ENCODE measurements around the gene ACTR10. TPM values are rescaled to one million over a fixed set of nuclear protein-coding genes. Genes with fewer than 3 reads are reported as not detected.

Gene ACTR10
- total RNA-seq, 1 experiment from 2014 or later = 42.3 TPM

GRCh38 chr14:58216544-58216943, 16.6 kb downstream of the ACTR10 start:
- no peak for DNase-seq
- no peaks in the 10 kb centered on the region for H3K4me1 Mint-ChIP-seq (ENCODE audit: low read depth, unreplicated experiment)
- BruUV-seq (replicated peaks) = no TSS peak
- no peak overlapping the region for H3K27ac Mint-ChIP-seq (ENCODE audit: unreplicated experiment)
- TF ChIP-seq CTCF (IDR thresholded peaks at IDR 0.05; ENCODE audit: unreplicated experiment) = no peak
- H3K27me3 Mint-ChIP-seq (ENCODE audit: unreplicated experiment) = no peaks in the 10 kb centered on the region
- H3K9me3 Mint-ChIP-seq (ENCODE audit: low read depth, unreplicated experiment) = no peaks in the 10 kb centered on the region
- CTCF ChIA-PET = interaction anchor here (0.5 kb wide), 1 partner anchor 991 kb away, joined by 3 read pairs; no protein-coding TSS in a partner anchor
- intact Hi-C loops (cut with micrococcal nuclease; ENCODE audit: unreplicated experiment) = no loop called here
- H3K36me3 Mint-ChIP-seq (ENCODE audit: insufficient read depth, unreplicated experiment) = peaks cover 16% of the 10 kb centered on the region
- no peak overlapping the region for H3K4me3 Mint-ChIP-seq (ENCODE audit: low read depth, unreplicated experiment)

- DNase-seq = no peak
- H3K9me3 Mint-ChIP-seq (ENCODE audit: low read depth, unreplicated experiment) = no peaks in the 10 kb centered on the region
- no peaks in the 10 kb centered on the region for H3K4me1 Mint-ChIP-seq (ENCODE audit: low read depth, unreplicated experiment)
- no peak for TF ChIP-seq CTCF (IDR thresholded peaks at IDR 0.05; ENCODE audit: unreplicated experiment)
- BruUV-seq (replicated peaks) = no TSS peak
- intact Hi-C loops (cut with micrococcal nuclease; ENCODE audit: unreplicated experiment) = no loop called here
- no peak overlapping the region for H3K27ac Mint-ChIP-seq (ENCODE audit: unreplicated experiment)
- no peaks in the 10 kb centered on the region for H3K27me3 Mint-ChIP-seq (ENCODE audit: unreplicated experiment)
- H3K36me3 Mint-ChIP-seq (ENCODE audit: insufficient read depth, unreplicated experiment) = no peaks in the 10 kb centered on the region
- CTCF ChIA-PET = no interaction called here
- H3K4me3 Mint-ChIP-seq (ENCODE audit: low read depth, unreplicated experiment) = no peak overlapping the region
These were observed 27.3 kb downstream of the ACTR10 start for GRCh38 chr14:58227096-58227819.

GRCh38 chr14:58238252-58239243, 38.6 kb downstream of the ACTR10 start:
- intact Hi-C loops (cut with micrococcal nuclease; ENCODE audit: unreplicated experiment) = loop anchor here (10.0 kb wide), 1 partner anchor 134 kb away; no protein-coding TSS in a partner anchor
- Mint-ChIP-seq H3K4me3 (ENCODE audit: low read depth, unreplicated experiment) (no peak overlapping the region), H3K27ac (ENCODE audit: unreplicated experiment) (no peak overlapping the region), H3K36me3 (ENCODE audit: insufficient read depth, unreplicated experiment) (peaks cover 3% of the 10 kb centered on the region), H3K9me3 (ENCODE audit: low read depth, unreplicated experiment) (no peaks in the 10 kb centered on the region), H3K4me1 (ENCODE audit: low read depth, unreplicated experiment) (peaks cover 12% of the 10 kb centered on the region), H3K27me3 (ENCODE audit: unreplicated experiment) (no peaks in the 10 kb centered on the region)
- DNase-seq = no peak
- BruUV-seq (replicated peaks) = no TSS peak
- no peak for TF ChIP-seq CTCF (IDR thresholded peaks at IDR 0.05; ENCODE audit: unreplicated experiment)
- CTCF ChIA-PET = interaction anchor here (0.7 kb wide), 1 partner anchor 21 kb away, joined by 5 read pairs; no protein-coding TSS in a partner anchor
